ENCODE results near the gene KCNK15.

Gene KCNK15

GRCh38 chr20:44736170-44737021 is 9.3 kb upstream of the KCNK15 start:
- no peak for DNase-seq

- DNase-seq: no peak
These were observed 8.5 kb upstream of the KCNK15 start for GRCh38 chr20:44737116-44737515.

- DNase-seq: no peak
These were observed 6.7 kb upstream of the KCNK15 start for GRCh38 chr20:44738813-44739477.

- DNase-seq: no peak
These were observed 5.7 kb upstream of the KCNK15 start for GRCh38 chr20:44739942-44740341.

GRCh38 chr20:44742304-44743079 is 3.2 kb upstream of the KCNK15 start:
- no peak for DNase-seq

GRCh38 chr20:44743080-44743701 is 2.5 kb upstream of the KCNK15 start:
- DNase-seq: no peak

GRCh38 chr20:44743916-44744655 is 1.6 kb upstream of the KCNK15 start:
- no peak for DNase-seq

GRCh38 chr20:44745122-44745597 is 505 bp upstream of the KCNK15 start:
- no peak for DNase-seq

- no peak for DNase-seq
These were observed 901 bp downstream of the KCNK15 start for GRCh38 chr20:44746367-44747165.

GRCh38 chr20:44747166-44748004 is 1.7 kb downstream of the KCNK15 start:
- DNase-seq: peak; percentile 63

GRCh38 chr20:44748005-44748370 is 2.3 kb downstream of the KCNK15 start:
- DNase-seq: no peak

GRCh38 chr20:44750081-44750805 is 4.6 kb downstream of the KCNK15 start:
- DNase-seq: no peak

GRCh38 chr20:44752099-44752931 is 6.7 kb downstream of the KCNK15 start:
- DNase-seq: no peak

GRCh38 chr20:44754554-44754953 is 8.9 kb downstream of the KCNK15 start:
- DNase-seq: no peak

- DNase-seq: no peak
These were observed 10.5 kb downstream of the KCNK15 start for GRCh38 chr20:44756011-44756688.

- DNase-seq: no peak
These were observed 11.3 kb downstream of the KCNK15 start for GRCh38 chr20:44756956-44757355.

GRCh38 chr20:44758247-44759101 is 12.8 kb downstream of the KCNK15 start:
- DNase-seq: no peak

Measured in activated CD8-positive, alpha-beta memory T cell treated with anti-CD3 and anti-CD28 coated beads, Interleukin-2, amount 50 U/mL, for 4 hours (primary cell).